H1 (cell line): ENCODE data around the gene MAP1LC3C. TPM values are rescaled to one million over a fixed set of nuclear protein-coding genes. Genes with fewer than 3 reads are reported as not detected.
A peak's percentile ranks its signal among the peaks of the same experiment; 100 is the strongest.

Source experiments
- CTCF ChIA-PET: fragments of 300-600 bp; sonication (Branson Sonifier 250); formaldehyde crosslinking; loops from one replicate; lab custom pipeline; 2021; ENCODE audit not compliant: partially characterized antibody; lab: Charles Lee
- POLR2A ChIA-PET: fragments of 300-600 bp; sonication (Branson Sonifier 250); formaldehyde crosslinking; loops from one replicate; lab custom pipeline; 2021; ENCODE audit warnings: inconsistent platforms; ENCODE audit not compliant: partially characterized antibody; lab: Charles Lee
- DNase-seq, 2 experiments: peaks; one replicate each; pipeline versions ENCODE4 v3.0.0 to v3.0.0-alpha.2; 2010 to 2022; ENCODE audit warnings: low spot score in 2 of 2, low read depth in 1 of 2, mixed read lengths in 1 of 2
- FAIRE-seq: peaks from 2 replicates; lab custom pipeline; 2011; peaks lifted over from hg19 to GRCh38; lab: Jason Lieb, UNC
- H2AFZ ChIP-seq: 2 replicates; pipeline ENCODE4 v1.8.1; 2012; ENCODE audit warnings: low read length, inconsistent platforms
- H2AK5ac ChIP-seq: 2 replicates; pipeline ENCODE4 v1.6.1; 2013; ENCODE audit warnings: low read depth, low read length
- H2BK120ac ChIP-seq: replicated peaks from 2 replicates; pipeline ENCODE3; 2013; ENCODE audit warnings: low read depth, low read length, inconsistent platforms
- H2BK12ac ChIP-seq: 2 replicates; pipeline ENCODE4 v1.6.1; 2013; ENCODE audit warnings: low read depth, low read length
- H2BK15ac ChIP-seq: 2 replicates; pipeline ENCODE4 v1.6.1; 2013; ENCODE audit warnings: low read length
- H2BK20ac ChIP-seq: 2 replicates; pipeline ENCODE4 v1.6.1; 2013; ENCODE audit warnings: low read length
- H2BK5ac ChIP-seq: 2 replicates; pipeline ENCODE4 v1.6.1; 2013; ENCODE audit warnings: low read depth, low read length
- H3K14ac ChIP-seq: 2 replicates; pipeline ENCODE4 v1.6.1; 2013; ENCODE audit warnings: inconsistent platforms; ENCODE audit not compliant: insufficient read length
- H3K18ac ChIP-seq: 2 replicates; pipeline ENCODE4 v1.6.1; 2013; ENCODE audit warnings: low read length; ENCODE audit errors: extremely low read depth
- H3K23ac ChIP-seq: 2 replicates; pipeline ENCODE4 v1.6.1; 2013; ENCODE audit warnings: inconsistent platforms; ENCODE audit not compliant: insufficient read length
- H3K23me2 ChIP-seq: 2 replicates; pipeline ENCODE4 v1.6.1; 2013; ENCODE audit warnings: low read depth, low read length
- H3K27ac ChIP-seq: 2 replicates; pipeline ENCODE4 v1.6.1; 2011; ENCODE audit warnings: low read depth, low read length, inconsistent platforms
- H3K27me3 ChIP-seq, 4 experiments: replicated peaks in 1 of 4; 1 replicate in 1 of 4; 2 replicates in 3 of 4; pipeline versions ENCODE4 v1.6.1 to v1.8.1; 2011 to 2013; ENCODE audit warnings: low read length in 3 of 4, mild to moderate bottlenecking in 3 of 4, inconsistent platforms in 2 of 4, mixed read lengths in 2 of 4, moderate library complexity in 1 of 4; ENCODE audit not compliant: control insufficient read depth in 3 of 4, insufficient read depth in 3 of 4; ENCODE audit errors: extremely low read depth in 1 of 4
- H3K36me3 ChIP-seq, 4 experiments: 2 replicates each; pipeline versions ENCODE4 v1.6.1 to v1.8.1; 2011 to 2013; ENCODE audit warnings: mild to moderate bottlenecking in 4 of 4, low read length in 3 of 4, moderate library complexity in 2 of 4, control low read depth in 1 of 4, inconsistent platforms in 1 of 4; ENCODE audit not compliant: insufficient read depth in 4 of 4, control insufficient read depth in 2 of 4
- H3K4ac ChIP-seq: replicated peaks from 2 replicates; pipeline ENCODE3; 2013; ENCODE audit warnings: low read length, low read depth, mixed read lengths, inconsistent platforms; ENCODE audit not compliant: insufficient read length
- H3K4me1 ChIP-seq, 4 experiments: replicated peaks in 1 of 4; 1 replicate in 1 of 4; 2 replicates in 3 of 4; pipeline versions ENCODE4 v1.6.1 to v1.8.1; 2011 to 2013; ENCODE audit warnings: low read length in 3 of 4, inconsistent platforms in 2 of 4, mixed read lengths in 1 of 4; ENCODE audit not compliant: insufficient read depth in 4 of 4, control insufficient read depth in 3 of 4
- H3K4me2 ChIP-seq, 2 experiments: 2 replicates each; pipeline versions ENCODE4 v1.6.1 to v1.8.1; 2011 to 2013; ENCODE audit warnings: low read depth in 2 of 2, low read length in 2 of 2, control low read depth in 1 of 2, inconsistent platforms in 1 of 2, mild to moderate bottlenecking in 1 of 2; ENCODE audit not compliant: insufficient read depth in 1 of 2
- H3K4me3 ChIP-seq, 4 experiments: fragments of 200-600, 300-600 bp in 1 of 4; sonication (generic), shearing (Covaris generic), sonication (Bioruptor Twin) in 1 of 4; 2 replicates each; pipeline versions ENCODE4 v1.5.1 to v1.8.1; 2011 to 2016; ENCODE audit warnings: low read length in 4 of 4, low read depth in 3 of 4, control low read depth in 2 of 4, inconsistent platforms in 2 of 4, mild to moderate bottlenecking in 2 of 4, mixed read lengths in 1 of 4, moderate library complexity in 1 of 4; ENCODE audit not compliant: insufficient read depth in 2 of 4; ENCODE audit errors: extremely low read depth in 1 of 4
- H3K56ac ChIP-seq: replicated peaks from 2 replicates; pipeline ENCODE3; 2013; ENCODE audit warnings: low read depth, mild to moderate bottlenecking, mixed read lengths, low read length, inconsistent platforms; ENCODE audit not compliant: insufficient read length
- H3K79me1 ChIP-seq: 2 replicates; pipeline ENCODE4 v1.6.1; 2013; ENCODE audit warnings: low read depth, low read length, control low read depth
- H3K79me2 ChIP-seq, 2 experiments: 2 replicates each; pipeline versions ENCODE4 v1.6.1 to v1.8.1; 2012 to 2013; ENCODE audit warnings: low read length in 2 of 2, mild to moderate bottlenecking in 2 of 2, inconsistent platforms in 1 of 2; ENCODE audit not compliant: insufficient read depth in 2 of 2, control insufficient read depth in 1 of 2
- H3K9ac ChIP-seq, 4 experiments: replicated peaks in 1 of 4; 1 replicate in 1 of 4; 2 replicates in 3 of 4; pipeline versions ENCODE4 v1.6.1 to v1.8.1; 2011 to 2013; ENCODE audit warnings: low read depth in 3 of 4, low read length in 3 of 4, control low read depth in 2 of 4, mild to moderate bottlenecking in 2 of 4, moderate library complexity in 2 of 4, inconsistent platforms in 1 of 4; ENCODE audit errors: extremely low read depth in 1 of 4
- H3K9me3 ChIP-seq, 2 experiments: 2 replicates each; pipeline versions ENCODE4 v1.6.1 to v1.8.1; 2012 to 2013; ENCODE audit warnings: mild to moderate bottlenecking in 2 of 2, moderate library complexity in 2 of 2, control low read depth in 1 of 2, inconsistent platforms in 1 of 2, low read depth in 1 of 2, low read length in 1 of 2, mixed read lengths in 1 of 2; ENCODE audit not compliant: insufficient read depth in 2 of 2
- H4K20me1 ChIP-seq, 2 experiments: replicated peaks in 1 of 2; 2 replicates each; pipeline versions ENCODE3 to v1.8.1; 2011 to 2013; ENCODE audit warnings: inconsistent platforms in 2 of 2, low read length in 2 of 2, mild to moderate bottlenecking in 1 of 2; ENCODE audit not compliant: insufficient read depth in 2 of 2, control insufficient read depth in 1 of 2
- H4K5ac ChIP-seq: 2 replicates; pipeline ENCODE4 v1.6.1; 2013; ENCODE audit warnings: low read length, low read depth, mixed read lengths, inconsistent platforms; ENCODE audit not compliant: insufficient read length
- H4K8ac ChIP-seq: 2 replicates; pipeline ENCODE4 v1.8.0; 2013; ENCODE audit warnings: mild to moderate bottlenecking, moderate library complexity, low read length, inconsistent platforms; ENCODE audit not compliant: insufficient read depth; ENCODE audit errors: extremely low read depth
- H4K91ac ChIP-seq: replicated peaks from 2 replicates; pipeline ENCODE3; 2013; ENCODE audit warnings: low read length, mixed read lengths, inconsistent platforms; ENCODE audit not compliant: insufficient read length
- CTBP2 ChIP-seq: IDR thresholded peaks from 2 replicates; pipeline ENCODE4 v1.7.0; 2011; ENCODE audit warnings: borderline replicate concordance, mild to moderate bottlenecking, moderate library complexity, mixed read lengths, low read length; ENCODE audit not compliant: insufficient read depth, insufficient read length
- WGBS, 2 experiments: shearing (Covaris generic) in 1 of 2; methylation state at CpG; one replicate each; pipeline versions ENCODE4 v1.1.6 to v1.1.7; 2013 to 2015; ENCODE audit warnings: low lambda C conversion rate in 2 of 2, mixed read lengths in 2 of 2, inconsistent platforms in 1 of 2, low coverage in 1 of 2, missing lambda C conversion rate in 1 of 2; ENCODE audit not compliant: insufficient replicate concordance in 2 of 2, insufficient coverage in 1 of 2, insufficient read length in 1 of 2; ENCODE audit errors: extremely low coverage in 1 of 2, missing lambda C conversion rate in 1 of 2; 5-methylcytosine and 5-hydroxymethylcytosine counted together
- long read RNA-seq, 2 experiments: library from RNA in 1 of 2; library from capped mRNA in 1 of 2; stranded (forward); transcript quantifications; one replicate each; pipeline ENCODE4 v2.0.0, GENCODE V29; 2021; ENCODE audit warnings: inconsistent platforms in 1 of 2
- polyA minus RNA-seq, 3 experiments: library from RNA; depleted of rRNA, polyadenylated mRNA; stranded (reverse); fragments of >200 nt; gene quantifications; 1 replicate in 2 of 3; 2 replicates in 1 of 3; pipeline ENCODE4 v1.2.3, GENCODE V29; 2011
- polyA plus RNA-seq, 7 experiments: library from polyadenylated mRNA; depleted of rRNA in 3 of 7; stranded (reverse) in 5 of 7; unstranded in 2 of 7; fragments of >200 nt in 5 of 7; fragments of 200-250 nt in 2 of 7; gene quantifications; 1 replicate in 5 of 7; 2 replicates in 1 of 7; 4 replicates in 1 of 7; pipeline versions ENCODE4 v1.2.1 to v1.2.3, GENCODE V29; 2011 to 2013; ENCODE audit warnings: missing spikeins in 2 of 7, mixed read lengths in 2 of 7
- total RNA-seq: library from RNA; stranded (reverse); fragmentation: NEBNext Ultra II Directional; extraction: Animal tissue kit (Norgen Biotek cat#: 25700); gene quantifications from 2 replicates; pipeline ENCODE4 v1.2.1, GENCODE V29; 2021
- TF ChIP-seq, protein P1 (sequence below): IDR thresholded peaks from 2 replicates; pipeline ENCODE4 v1.6.1; 2012; ENCODE audit warnings: inconsistent platforms

The MAP1LC3C gene
- 1.7 and 2.1 TPM in 2 replicates for total RNA-seq
- polyA plus RNA-seq (2011; rRNA removed): 2.3 and 3.2 TPM in 2 replicates
- polyA plus RNA-seq (2011; cell fraction: cytosol; rRNA removed): 3.3 TPM
- polyA plus RNA-seq (2011; cell fraction: nucleus; rRNA removed): 1.5 TPM
- polyA plus RNA-seq (2012, experiment 1 of 2): 2.2 to 3.0 TPM (median 2.6 TPM) in 4 replicates
- polyA plus RNA-seq (2012, experiment 2 of 2): 1.9 TPM
- polyA plus RNA-seq (2013, experiment 1 of 2): 0.59 TPM
- polyA plus RNA-seq (2013, experiment 2 of 2): 0.48 TPM
- polyA minus RNA-seq (2011; rRNA and poly(A)+ RNA removed): 2.6 and 3.5 TPM in 2 replicates
- 1.3 TPM for polyA minus RNA-seq (2011; cell fraction: cytosol; rRNA and poly(A)+ RNA removed)
- polyA minus RNA-seq (2011; cell fraction: nucleus; rRNA and poly(A)+ RNA removed): 0.90 TPM
- long read RNA-seq, experiment 1, partial matches to known transcripts: 0 of 3 reads
- long read RNA-seq, experiment 1, other reads (novel, unspliced or antisense): 0 of 3 reads
- long read RNA-seq, experiment 2, partial matches to known transcripts: 0 of 1 reads
- long read RNA-seq, experiment 2, other reads (novel, unspliced or antisense): 0 of 1 reads

DNA sequence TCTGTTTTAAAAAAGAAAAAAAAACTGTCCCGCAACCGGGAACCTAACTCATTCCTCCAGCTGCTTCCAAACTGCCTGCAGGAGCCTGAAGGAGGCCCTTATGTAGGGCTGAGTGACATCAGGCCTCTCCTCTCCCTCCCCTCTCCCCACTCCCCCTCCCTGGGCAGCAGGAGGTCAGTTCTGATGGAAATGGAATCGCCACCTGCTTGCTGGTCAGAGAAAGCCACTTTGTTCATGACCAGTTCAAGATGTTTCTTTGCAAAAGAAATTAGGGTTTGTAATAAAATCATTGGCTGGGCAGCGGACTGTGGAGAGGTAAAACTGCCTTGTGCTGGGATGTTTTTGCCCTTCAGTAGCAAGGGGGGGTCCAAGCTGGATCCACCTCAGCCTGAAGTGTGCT lies at the start of gene MAP1LC3C:
Gene MAP1LC3C, minus strand, starts transcription at position 73 of the 400 bp plus-strand sequence. CDS start 90 bp downstream, outside the sequence.
- no peaks in the 10 kb centered on the region for H3K27me3 ChIP-seq
- H4K5ac ChIP-seq: no peak within 1 kb of the TSS
- H3K9me3 ChIP-seq: no peaks in the 10 kb centered on the region
- peaks cover 3 to 7% (median 5%) of the 10 kb centered on the region in 4 experiments; a peak in 4 of 7 replicates for H3K4me1 ChIP-seq
- peak in 1 of 2 experiments; percentile 49 for DNase-seq
- H4K20me1 ChIP-seq: no peaks in the 10 kb centered on the region
- peak within 1 kb of the TSS; percentile 43 to 91 for H3K4me2 ChIP-seq
- H2BK20ac ChIP-seq: peak within 1 kb of the TSS; percentile 80; the same call in 1 of the 2 replicates
- no peaks in the 10 kb centered on the region for H3K36me3 ChIP-seq
- H2AFZ ChIP-seq: peak within 1 kb of the TSS; percentile 98
- CTCF ChIA-PET: interaction anchor here (0.6 to 5.5 kb wide), 40 partner anchors 9 to 711 kb away, joined by 3 to 83 read pairs (median 5); no protein-coding TSS in a partner anchor
- no peak for TF ChIP-seq CTBP2
- TF ChIP-seq, protein P1, sequence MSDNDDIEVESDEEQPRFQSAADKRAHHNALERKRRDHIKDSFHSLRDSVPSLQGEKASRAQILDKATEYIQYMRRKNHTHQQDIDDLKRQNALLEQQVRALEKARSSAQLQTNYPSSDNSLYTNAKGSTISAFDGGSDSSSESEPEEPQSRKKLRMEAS: 0 out of 2 replicates have a peak, but pooled peaks have one; percentile 9
- POLR2A ChIA-PET: interaction anchor here (1.2 kb wide), 1 partner anchor 107 kb away, joined by 3 read pairs; no protein-coding TSS in a partner anchor
- no peaks in the 10 kb centered on the region; the same call in 1 of the 2 replicates for H3K23me2 ChIP-seq
- no peak within 1 kb of the TSS; the same call in 1 of the 2 replicates for H4K8ac ChIP-seq
- no peak within 1 kb of the TSS for H3K56ac ChIP-seq
- peak within 1 kb of the TSS; percentile 31 to 64 (median 60); a peak in 7 of 8 replicates for H3K4me3 ChIP-seq
- H3K18ac ChIP-seq: peak within 1 kb of the TSS; percentile 94; the same call in 1 of the 2 replicates
- no peak within 1 kb of the TSS for H3K27ac ChIP-seq
- no peak within 1 kb of the TSS for H3K14ac ChIP-seq
- no peak within 1 kb of the TSS for H2AK5ac ChIP-seq
- no peak within 1 kb of the TSS for H3K23ac ChIP-seq
- H2BK5ac ChIP-seq: no peak within 1 kb of the TSS
- no peaks in the 10 kb centered on the region for H3K79me1 ChIP-seq
- 30% methylated on average over 4 of the region's 4 CpGs; no CpG with 5 or more reads in 1 of the 2 experiments for WGBS, 2 experiments
- H4K91ac ChIP-seq: no peak within 1 kb of the TSS
- peak within 1 kb of the TSS; percentile 84; the same call in 1 of the 2 replicates for H2BK12ac ChIP-seq
- H3K9ac ChIP-seq: no peak within 1 kb of the TSS
- no peaks in the 10 kb centered on the region for H3K79me2 ChIP-seq
- no peak for FAIRE-seq
- H2BK15ac ChIP-seq: no peak within 1 kb of the TSS
- no peak within 1 kb of the TSS for H3K4ac ChIP-seq
- H2BK120ac ChIP-seq: no peak within 1 kb of the TSS
